NT2/D1 (cell line): ENCODE data around the gene TMEM132A.

Experiments
- DNase-seq: peaks from one replicate; pipeline ENCODE4 v3.0.0-alpha.2; 2011; ENCODE audit warnings: low read depth, low spot score
- H3K27me3 ChIP-seq: 2 replicates; pipeline ENCODE4 v1.6.0; 2011; ENCODE audit warnings: mild to moderate bottlenecking; ENCODE audit not compliant: insufficient read length, insufficient read depth
- H3K36me3 ChIP-seq: 2 replicates; pipeline ENCODE4 v1.6.1; 2011; ENCODE audit warnings: mild to moderate bottlenecking, low read length, mixed read lengths; ENCODE audit not compliant: insufficient read depth, insufficient read length
- H3K4me1 ChIP-seq: 2 replicates; pipeline ENCODE4 v1.5.1; 2011; ENCODE audit not compliant: insufficient read depth, insufficient read length
- H3K4me3 ChIP-seq: 2 replicates; pipeline ENCODE4 v1.5.1; 2011; ENCODE audit warnings: low read depth; ENCODE audit not compliant: insufficient read length
- H3K9ac ChIP-seq: 2 replicates; pipeline ENCODE4 v1.6.0; 2011; ENCODE audit warnings: low read depth; ENCODE audit not compliant: insufficient read length
- H3K9me3 ChIP-seq: 2 replicates; pipeline ENCODE4 v1.5.1; 2011; ENCODE audit warnings: mild to moderate bottlenecking, low read length; ENCODE audit not compliant: insufficient read depth
- SUZ12 ChIP-seq: IDR thresholded peaks from 2 replicates; pipeline ENCODE4 v1.6.1; 2011; ENCODE audit not compliant: insufficient read length, insufficient read depth; ENCODE audit errors: extremely low read depth
- YY1 ChIP-seq: IDR thresholded peaks from 2 replicates; pipeline ENCODE4 v1.6.1; 2011; ENCODE audit not compliant: insufficient read length, insufficient read depth
- ZNF274 ChIP-seq: IDR thresholded peaks from 2 replicates; pipeline ENCODE4 v1.6.1; 2011; ENCODE audit warnings: mild to moderate bottlenecking, low read depth, low read length

TMEM132A gene

DNA sequence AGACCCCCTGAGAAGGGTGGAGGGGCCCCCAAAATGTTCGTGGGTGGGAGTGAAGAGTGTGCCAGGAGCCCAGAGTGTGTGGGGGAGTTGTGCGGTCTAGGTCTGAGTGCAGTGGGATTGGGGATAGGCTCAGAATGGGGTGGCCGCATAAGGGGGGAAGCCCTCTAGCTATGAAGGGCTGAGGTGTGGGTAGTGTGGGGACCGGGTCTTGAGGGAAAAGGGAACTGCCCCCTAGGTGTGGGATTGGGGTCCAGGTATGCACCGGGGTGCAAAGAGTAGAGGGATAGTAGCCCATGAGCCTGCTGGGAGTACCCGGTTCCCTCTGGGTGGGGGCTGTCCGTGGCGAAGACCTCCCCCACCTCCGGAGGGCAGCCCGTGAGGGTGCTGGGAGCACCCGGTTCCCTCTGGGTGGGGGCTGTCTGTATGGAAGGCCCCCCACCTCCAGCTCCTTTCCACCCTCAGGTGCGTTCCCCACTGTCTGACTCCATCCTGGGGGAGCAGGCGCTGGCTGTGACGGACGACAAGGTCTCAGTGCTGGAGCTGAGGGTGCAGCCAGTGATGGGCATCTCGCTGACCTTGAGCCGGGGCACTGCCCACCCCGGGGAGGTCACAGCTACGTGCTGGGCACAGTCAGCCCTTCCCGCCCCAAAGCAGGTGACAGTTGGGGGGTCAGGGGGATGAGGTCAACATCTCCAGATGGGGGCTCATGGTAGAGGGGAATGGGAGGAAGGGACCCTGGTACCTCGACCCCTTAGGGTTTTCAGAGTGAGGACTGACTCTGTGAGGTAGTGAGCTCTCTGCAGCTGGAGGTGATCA is 10.7 kb downstream of the TMEM132A start:
- Histone ChIP-seq H3K9ac (no peak overlapping the region), H3K4me3 (no peak overlapping the region), H3K36me3 (peaks cover 84% of the 10 kb centered on the region), H3K9me3 (no peaks in the 10 kb centered on the region), H3K27me3 (no peaks in the 10 kb centered on the region), H3K4me1 (peaks cover 19% of the 10 kb centered on the region)
- no peak for TF ChIP-seq SUZ12
- TF ChIP-seq ZNF274 = no peak
- no peak for TF ChIP-seq YY1
- no peak for DNase-seq

- no peak for DNase-seq
- no peak for TF ChIP-seq SUZ12
- TF ChIP-seq ZNF274 = no peak
- TF ChIP-seq YY1 = no peak
- no peak overlapping the region for H3K4me3 ChIP-seq
- H3K9ac ChIP-seq = no peak overlapping the region
- no peaks in the 10 kb centered on the region for H3K27me3 ChIP-seq
- peaks cover 19% of the 10 kb centered on the region for H3K4me1 ChIP-seq
- no peaks in the 10 kb centered on the region for H3K9me3 ChIP-seq
- peaks cover 75% of the 10 kb centered on the region for H3K36me3 ChIP-seq
Observed at GRCh38 chr11:60935676-60936442, 11.6 kb downstream of the TMEM132A start.

GRCh38 chr11:60936467-60937143 is 12.3 kb downstream of the TMEM132A start:
- DNase-seq = no peak
- H3K9ac ChIP-seq = no peak overlapping the region
- no peaks in the 10 kb centered on the region for H3K27me3 ChIP-seq
- TF ChIP-seq YY1 = no peak
- no peak for TF ChIP-seq ZNF274
- TF ChIP-seq SUZ12 = no peak
- H3K36me3 ChIP-seq = peaks cover 68% of the 10 kb centered on the region
- H3K4me3 ChIP-seq = no peak overlapping the region
- no peaks in the 10 kb centered on the region for H3K9me3 ChIP-seq
- H3K4me1 ChIP-seq = peaks cover 17% of the 10 kb centered on the region

- H3K27me3 ChIP-seq = no peaks in the 10 kb centered on the region
- peaks cover 12% of the 10 kb centered on the region for H3K4me1 ChIP-seq
- no peak overlapping the region for H3K4me3 ChIP-seq
- no peaks in the 10 kb centered on the region for H3K9me3 ChIP-seq
- H3K9ac ChIP-seq = no peak overlapping the region
- TF ChIP-seq ZNF274 (no peak), YY1 (no peak), SUZ12 (no peak)
- no peak for DNase-seq
- H3K36me3 ChIP-seq = peaks cover 65% of the 10 kb centered on the region
Observed at GRCh38 chr11:60937144-60937527, 12.9 kb downstream of the TMEM132A start.

- Histone ChIP-seq H3K9me3 (no peaks in the 10 kb centered on the region), H3K27me3 (no peaks in the 10 kb centered on the region), H3K36me3 (peaks cover 59% of the 10 kb centered on the region), H3K4me3 (no peak overlapping the region), H3K9ac (no peak overlapping the region), H3K4me1 (peaks cover 9% of the 10 kb centered on the region)
- DNase-seq = no peak
- TF ChIP-seq SUZ12 (no peak), ZNF274 (no peak), YY1 (no peak)
Observed at GRCh38 chr11:60937811-60938210, 13.6 kb downstream of the TMEM132A start.

DNA sequence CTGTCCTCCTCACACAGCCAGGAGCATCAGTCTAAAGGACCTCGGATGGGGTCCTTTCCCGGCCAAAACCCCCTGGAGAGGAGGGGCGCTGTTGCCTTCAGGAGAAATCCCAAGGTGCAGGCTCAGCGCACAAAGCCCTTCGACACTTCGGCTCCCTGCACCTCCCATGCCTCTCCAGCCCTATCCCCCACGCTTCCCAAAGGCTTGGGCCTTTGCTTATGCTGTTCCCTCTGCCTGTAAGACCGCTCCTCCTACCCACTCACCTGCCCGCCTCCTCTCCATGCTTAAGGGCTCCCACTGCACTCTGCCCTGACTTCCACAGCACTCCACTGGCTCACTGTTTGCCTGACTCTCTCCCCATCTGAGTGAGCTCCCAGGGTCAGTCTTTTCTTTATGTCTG is 14.2 kb downstream of the TMEM132A start:
- no peak for TF ChIP-seq ZNF274
- no peak for TF ChIP-seq SUZ12
- no peak for TF ChIP-seq YY1
- Histone ChIP-seq H3K9ac (no peak overlapping the region), H3K9me3 (no peaks in the 10 kb centered on the region), H3K4me3 (no peak overlapping the region), H3K36me3 (peaks cover 55% of the 10 kb centered on the region), H3K27me3 (no peaks in the 10 kb centered on the region), H3K4me1 (peaks cover 6% of the 10 kb centered on the region)
- no peak for DNase-seq

- Histone ChIP-seq H3K4me3 (no peak overlapping the region), H3K9ac (peak overlapping the region; percentile 8), H3K27me3 (no peaks in the 10 kb centered on the region), H3K4me1 (no peaks in the 10 kb centered on the region), H3K9me3 (no peaks in the 10 kb centered on the region), H3K36me3 (peaks cover 47% of the 10 kb centered on the region)
- no peak for TF ChIP-seq SUZ12
- TF ChIP-seq ZNF274 = no peak
- no peak for TF ChIP-seq YY1
- no peak for DNase-seq
Observed at GRCh38 chr11:60939301-60939700, 15.0 kb downstream of the TMEM132A start.
